Esophagus muscularis mucosa (tissue), 4 donors: Measurements from ENCODE around the gene TMEM259. TPM values are rescaled to one million over a fixed set of nuclear protein-coding genes. Genes with fewer than 3 reads are reported as not detected.

ENCODE experiments used
- DNase-seq: peaks from one replicate; pipeline ENCODE4 v3.0.0-alpha.2; 2017; ENCODE audit errors: extremely low spot score
- H3K27ac ChIP-seq, 4 donors: fragments of 200-600 bp; sonication (generic); replicated peaks in 1 of 4; 1 replicate in 3 of 4; 2 replicates in 1 of 4; pipeline ENCODE4 v1.5.1; 2016 to 2019; ENCODE audit warnings: mild to moderate bottlenecking in 1 of 4
- H3K27me3 ChIP-seq, 4 donors: fragments of 200-600 bp; sonication (generic); one replicate each; pipeline versions ENCODE4 v1.5.1 to v1.6.0; 2016 to 2019
- H3K36me3 ChIP-seq, 4 donors: fragments of 200-600 bp; sonication (generic); one replicate each; pipeline ENCODE4 v1.5.1; 2016 to 2019
- H3K4me1 ChIP-seq, 4 donors: fragments of 200-600 bp; sonication (generic); one replicate each; pipeline ENCODE4 v1.5.1; 2016 to 2019
- H3K4me3 ChIP-seq, 4 donors: fragments of 200-600 bp; sonication (generic); 1 replicate in 2 of 4; 2 replicates in 2 of 4; pipeline ENCODE4 v1.5.1; 2016 to 2019; ENCODE audit warnings: mild to moderate bottlenecking in 4 of 4, moderate library complexity in 1 of 4
- H3K9me3 ChIP-seq, 4 donors: fragments of 200-600 bp; sonication (generic); 1 replicate in 3 of 4; 2 replicates in 1 of 4; pipeline ENCODE4 v1.5.1; 2016 to 2019
- CTCF ChIP-seq, 3 experiments: fragments of 200-600 bp in 2 of 3; fragments of 450-650 bp in 1 of 3; sonication (generic) in 2 of 3; IDR thresholded peaks; one replicate each; pipeline ENCODE4 v1.5.1; 2017 to 2019; ENCODE audit warnings: antibody characterized with exemption in 3 of 3, mild to moderate bottlenecking in 2 of 3, moderate library complexity in 1 of 3
- EP300 ChIP-seq: sonication (generic); formaldehyde crosslinking; IDR thresholded peaks from one replicate; pipeline ENCODE4 v1.6.1; 2017; ENCODE audit warnings: antibody characterized with exemption
- POLR2A ChIP-seq: fragments of 450-650 bp; IDR thresholded peaks from one replicate; pipeline ENCODE4 v1.6.1; 2017; ENCODE audit warnings: antibody characterized with exemption, moderate library complexity, mild to moderate bottlenecking, low read depth
- POLR2AphosphoS5 ChIP-seq, 2 donors: sonication (generic); formaldehyde crosslinking; IDR thresholded peaks; one replicate each; pipeline ENCODE4 v1.6.1; 2017; ENCODE audit warnings: antibody characterized with exemption in 2 of 2
- WGBS: methylation state at CpG from one replicate; pipeline ENCODE4 v1.1.5; 2018; 5-methylcytosine and 5-hydroxymethylcytosine counted together
- intact Hi-C: fragments of 100-400 bp; cut with DNase I; formaldehyde crosslinking; loops from one replicate; pipeline ENCODE4 v1.15.1; 2023
- total RNA-seq, 4 donors: library from RNA; depleted of rRNA; stranded (reverse); fragments of >200 nt; gene quantifications; one replicate each; pipeline versions ENCODE4 v1.1.0 to v1.2.1, GENCODE V29; 2016

TMEM259 gene
- total RNA-seq, 4 donors from 2014 or later = 129 to 187 (median 160) TPM

- peaks cover 57 to 77% (median 63%) of the 10 kb centered on the region in 4 donors for H3K4me1 ChIP-seq
- H3K27me3 ChIP-seq = no peaks in the 10 kb centered on the region
- intact Hi-C loops = no loop called here
- 71% methylated on average over 17 of the region's 31 CpGs for WGBS
- H3K36me3 ChIP-seq = peaks cover 28 to 42% (median 40%) of the 10 kb centered on the region in 4 donors
- H3K4me3 ChIP-seq = peak overlapping the region in 1 of 4 donors; percentile 5
- no peaks in the 10 kb centered on the region for H3K9me3 ChIP-seq
- DNase-seq = no peak
- no peak for TF ChIP-seq EP300
- no peak for TF ChIP-seq CTCF (IDR thresholded peaks at IDR 0.05)
- no peak for TF ChIP-seq POLR2A
- TF ChIP-seq POLR2AphosphoS5 (IDR thresholded peaks at IDR 0.05) = no peak
- peak overlapping the region in 3 of 4 donors; percentile 20 to 47 (median 46) for H3K27ac ChIP-seq
Measured at GRCh38 chr19:1015782-1016646, 4.9 kb downstream of the TMEM259 start.

GRCh38 chr19:1015061-1015781 is 5.7 kb downstream of the TMEM259 start:
- no peak for DNase-seq
- H3K9me3 ChIP-seq = no peaks in the 10 kb centered on the region
- no peak for TF ChIP-seq EP300
- no peak for TF ChIP-seq CTCF (IDR thresholded peaks at IDR 0.05)
- TF ChIP-seq POLR2AphosphoS5 (IDR thresholded peaks at IDR 0.05) = no peak
- TF ChIP-seq POLR2A = no peak
- no peak overlapping the region for H3K4me3 ChIP-seq
- H3K36me3 ChIP-seq = peaks cover 36 to 50% (median 48%) of the 10 kb centered on the region in 4 donors
- WGBS = 90% methylated on average over 7 of the region's 29 CpGs
- H3K4me1 ChIP-seq = peaks cover 56 to 74% (median 61%) of the 10 kb centered on the region in 4 donors
- H3K27me3 ChIP-seq = no peaks in the 10 kb centered on the region
- intact Hi-C loops = no loop called here
- no peak overlapping the region for H3K27ac ChIP-seq

- Histone ChIP-seq H3K27me3 (no peaks in the 10 kb centered on the region), H3K4me1 (peaks cover 48 to 66% (median 53%) of the 10 kb centered on the region in 4 donors), H3K4me3 (no peak overlapping the region), H3K9me3 (no peaks in the 10 kb centered on the region), H3K27ac (no peak overlapping the region), H3K36me3 (peaks cover 43 to 58% (median 56%) of the 10 kb centered on the region in 4 donors)
- intact Hi-C loops = no loop called here
- no peak for TF ChIP-seq EP300
- no peak for TF ChIP-seq CTCF (IDR thresholded peaks at IDR 0.05)
- no peak for TF ChIP-seq POLR2A
- no peak for TF ChIP-seq POLR2AphosphoS5 (IDR thresholded peaks at IDR 0.05)
- DNase-seq = no peak
- 93% methylated on average over 35 of the region's 49 CpGs for WGBS
Measured at GRCh38 chr19:1014161-1015060, 6.5 kb downstream of the TMEM259 start.

GRCh38 chr19:1013218-1013617 is 7.7 kb downstream of the TMEM259 start:
- Histone ChIP-seq H3K4me1 (peaks cover 36 to 54% (median 41%) of the 10 kb centered on the region in 4 donors), H3K27ac (no peak overlapping the region), H3K4me3 (no peak overlapping the region), H3K27me3 (no peaks in the 10 kb centered on the region), H3K9me3 (no peaks in the 10 kb centered on the region), H3K36me3 (peaks cover 48 to 69% (median 67%) of the 10 kb centered on the region in 4 donors)
- intact Hi-C loops = no loop called here
- DNase-seq = no peak
- no CpG with 5 or more reads among the region's 10 CpGs for WGBS
- TF ChIP-seq POLR2A (no peak), CTCF (IDR thresholded peaks at IDR 0.05) (no peak), EP300 (no peak), POLR2AphosphoS5 (IDR thresholded peaks at IDR 0.05) (no peak)
